ENCODE data around the gene SCARB1.

GRCh38 chr12:124760560-124760959 is 103.1 kb downstream of the SCARB1 start:
- TF ChIP-seq CTCF (IDR thresholded peaks at IDR 0.05) (no peak), IRF2 (CRISPR knock-in tag; IDR thresholded peaks at IDR 0.05; ENCODE audit: borderline replicate concordance, low read depth) (no peak), ZNF263 (CRISPR knock-in tag; IDR thresholded peaks at IDR 0.05; ENCODE audit: low read depth) (no peak), FOXK1 (CRISPR knock-in tag; IDR thresholded peaks at IDR 0.05) (no peak), ZBTB43 (CRISPR knock-in tag; IDR thresholded peaks at IDR 0.05) (no peak), NR3C1 (CRISPR knock-in tag; conservative IDR thresholded peaks at IDR 0.05; ENCODE audit: low read depth) (no peak)

Data from WTC11 (cell line).